HepG2 (cell line): ENCODE data around the gene HS3ST2. TPM values are rescaled to one million over a fixed set of nuclear protein-coding genes. Genes with fewer than 3 reads are reported as not detected.

ENCODE experiments used
- ATAC-seq: fragments of 200-7000 bp; cut with Tn5 transposase; 3 replicates; pipeline ENCODE4 v1.9.1; 2020; ENCODE audit warnings: mild to moderate bottlenecking, moderate library complexity
- BruUV-seq: library from RNA; stranded (reverse); fragments of 400-500 nt; replicated peaks from 2 replicates; lab custom pipeline; 2021; lab: Mats Ljungman, UMichigan
- CTCF ChIA-PET: fragments of 300-600 bp; formaldehyde crosslinking; extraction: SDS; loops from one replicate; lab custom pipeline; 2021; ENCODE audit warnings: low total read pairs, inconsistent platforms, low intra/inter-chr PET ratio; lab: Yijun Ruan, JAX
- POLR2A ChIA-PET: fragments of 350-600 bp; sonication (Branson Sonifier 250); formaldehyde crosslinking; loops from one replicate; lab custom pipeline; 2020; ENCODE audit warnings: antibody characterized with exemption, inconsistent platforms; lab: Yijun Ruan, JAX
- DNase-seq: peaks from one replicate; pipeline ENCODE4 v3.0.0-alpha.2; 2015; ENCODE audit warnings: low spot score
- FAIRE-seq: peaks from 3 replicates; lab custom pipeline; 2011; peaks lifted over from hg19 to GRCh38; lab: Jason Lieb, UNC
- H2AFZ ChIP-seq: one replicate; pipeline ENCODE4 v1.6.1; 2011; ENCODE audit warnings: low read length, inconsistent platforms
- H3K27ac ChIP-seq: fragments of 300-600 bp; 3 replicates; pipeline ENCODE4 v1.8.0; 2011; ENCODE audit warnings: mixed run types, mild to moderate bottlenecking, mixed read lengths, low read length, inconsistent platforms; ENCODE audit not compliant: insufficient read depth; ENCODE audit errors: extremely low read length
- H3K27me3 ChIP-seq, 2 experiments: fragments of 200-600 bp in 1 of 2; 2 replicates in 1 of 2; 3 replicates in 1 of 2; pipeline versions ENCODE4 v1.6.0 to v1.8.0; 2011; ENCODE audit warnings: low read length in 2 of 2, mild to moderate bottlenecking in 2 of 2, moderate library complexity in 2 of 2, inconsistent platforms in 1 of 2; ENCODE audit not compliant: insufficient read depth in 2 of 2, control insufficient read depth in 1 of 2
- H3K36me3 ChIP-seq, 2 experiments: fragments of 200-600 bp in 1 of 2; replicated peaks in 1 of 2; 2 replicates in 1 of 2; 3 replicates in 1 of 2; pipeline versions ENCODE4 v1.5.1 to v1.8.0; 2011; ENCODE audit warnings: low read length in 2 of 2, inconsistent platforms in 1 of 2; ENCODE audit not compliant: insufficient read depth in 2 of 2, control insufficient read depth in 1 of 2
- H3K4me1 ChIP-seq: 2 replicates; pipeline ENCODE4 v1.5.1; 2012; ENCODE audit warnings: low read length, inconsistent platforms; ENCODE audit not compliant: insufficient read depth
- H3K4me2 ChIP-seq: 2 replicates; pipeline ENCODE4 v1.6.0; 2011; ENCODE audit warnings: low read depth, low read length, inconsistent platforms
- H3K4me3 ChIP-seq, 3 experiments: fragments of 200-600 bp in 1 of 3; sonication (generic), shearing (Covaris generic) in 1 of 3; replicated peaks in 1 of 3; 2 replicates each; pipeline ENCODE4 v1.5.1; 2011 to 2016; ENCODE audit warnings: low read length in 3 of 3, inconsistent platforms in 2 of 3, low read depth in 2 of 3, mild to moderate bottlenecking in 2 of 3, control low read depth in 1 of 3, mixed read lengths in 1 of 3; ENCODE audit not compliant: insufficient read depth in 1 of 3
- H3K79me2 ChIP-seq: one replicate; pipeline ENCODE4 v1.6.1; 2011; ENCODE audit warnings: low read length, inconsistent platforms; ENCODE audit not compliant: insufficient read depth
- H3K9ac ChIP-seq: 2 replicates; pipeline ENCODE4 v1.6.0; 2011; ENCODE audit warnings: mild to moderate bottlenecking, low read depth, low read length, inconsistent platforms; ENCODE audit not compliant: insufficient read depth
- H3K9me3 ChIP-seq: 2 replicates; pipeline ENCODE4 v1.5.1; 2012; ENCODE audit warnings: mild to moderate bottlenecking, low read length
- H4K20me1 ChIP-seq: 2 replicates; pipeline ENCODE4 v1.6.0; 2011; ENCODE audit warnings: inconsistent platforms, mild to moderate bottlenecking, low read length, moderate library complexity; ENCODE audit not compliant: insufficient read depth
- DNMT3B ChIP-seq: conservative IDR thresholded peaks from 2 replicates; pipeline ENCODE4 v1.6.1; 2016; ENCODE audit warnings: missing biosample characterization, control low read depth
- FOXM1 ChIP-seq: sonication (generic); formaldehyde crosslinking; IDR thresholded peaks from 2 replicates; pipeline ENCODE4 v1.5.0; 2020; ENCODE audit warnings: missing genetic modification reagents
- MAFG ChIP-seq: sonication (generic); formaldehyde crosslinking; IDR thresholded peaks from 2 replicates; pipeline ENCODE4 v1.5.1; 2020; ENCODE audit warnings: mild to moderate bottlenecking, missing genetic modification reagents
- MTA1 ChIP-seq: sonication (generic); formaldehyde crosslinking; IDR thresholded peaks from 2 replicates; pipeline ENCODE4 v1.4.0; 2020; ENCODE audit warnings: missing genetic modification reagents, mild to moderate bottlenecking, borderline replicate concordance
- MTF2 ChIP-seq: sonication (generic); formaldehyde crosslinking; IDR thresholded peaks from 2 replicates; pipeline ENCODE4 v1.5.0; 2020; ENCODE audit warnings: missing genetic modification reagents, borderline replicate concordance
- NFYB ChIP-seq: sonication (generic); formaldehyde crosslinking; IDR thresholded peaks from 2 replicates; pipeline ENCODE4 v1.4.0; 2020; ENCODE audit warnings: missing genetic modification reagents
- YY1 ChIP-seq: IDR thresholded peaks from 2 replicates; pipeline ENCODE4 v1.6.1; 2011; ENCODE audit warnings: low read length, low read depth, moderate library complexity, mild to moderate bottlenecking; ENCODE audit not compliant: insufficient read depth, insufficient replicate concordance
- ZFP62 ChIP-seq: sonication (generic); formaldehyde crosslinking; IDR thresholded peaks from 2 replicates; pipeline ENCODE4 v1.4.0; 2020; ENCODE audit warnings: missing genetic modification reagents
- ZNF441 ChIP-seq: sonication (generic); formaldehyde crosslinking; IDR thresholded peaks from 2 replicates; pipeline ENCODE4 v1.7.0; 2021; ENCODE audit warnings: missing genetic modification reagents, borderline replicate concordance
- ZNF724P ChIP-seq: sonication (generic); formaldehyde crosslinking; IDR thresholded peaks from 2 replicates; pipeline ENCODE4 v1.8.0; 2022; ENCODE audit warnings: missing genetic modification reagents, borderline replicate concordance
- WGBS: methylation state at CpG from one replicate; pipeline ENCODE4 v1.1.6; 2017; ENCODE audit warnings: low lambda C conversion rate; 5-methylcytosine and 5-hydroxymethylcytosine counted together
- in situ Hi-C: cut with HindIII; loops from 2 replicates; pipeline ENCODE4 v1.10.0; 2017; ENCODE audit warnings: low pct_unique_long_range_greater_than_20kb; ENCODE audit not compliant: extremely low pct_ligation_motif_present
- intact Hi-C: fragments of 100-400 bp; cut with micrococcal nuclease; formaldehyde crosslinking; loops from one replicate; pipeline ENCODE4 v1.10.0; 2022; ENCODE audit not compliant: unreplicated experiment
- polyA plus RNA-seq, 8 experiments: library from polyadenylated mRNA; depleted of rRNA in 3 of 8; stranded (reverse) in 7 of 8; unstranded in 1 of 8; fragments of >200 nt; fragmentation: Illumina TruSeq in 4 of 8; extraction: Trizol in 4 of 8; gene quantifications; 2 replicates each; pipeline versions ENCODE4 v1.2.1 to v1.2.3, GENCODE V29; 2011 to 2016; ENCODE audit warnings: low read depth in 4 of 8, missing spikeins in 1 of 8, mixed read lengths in 1 of 8; ENCODE audit not compliant: insufficient read depth in 1 of 8
- total RNA-seq, 5 experiments: library from RNA; depleted of rRNA; stranded (reverse); fragments of >200 nt; fragmentation: Illumina TruSeq; extraction: Trizol; gene quantifications; 2 replicates each; pipeline ENCODE4 v1.2.3, GENCODE V29; 2016; ENCODE audit warnings: low read depth in 1 of 5
- TF ChIP-seq, protein P1 (sequence below), 2 experiments: fragments of 450-650 bp in 1 of 2; sonication (generic) in 1 of 2; formaldehyde crosslinking in 1 of 2; IDR thresholded peaks; 2 replicates each; pipeline versions ENCODE4 v1.6.1 to v1.8.0; 2016 to 2022; ENCODE audit warnings: antibody characterized with exemption in 1 of 2, mild to moderate bottlenecking in 1 of 2, missing genetic modification reagents in 1 of 2

The HS3ST2 gene
- total and polyA plus RNA-seq, 2 of the 13 experiments (the other 11 are each of a cell fraction or from before 2014, with no cell fraction given), result not detected

DNA sequence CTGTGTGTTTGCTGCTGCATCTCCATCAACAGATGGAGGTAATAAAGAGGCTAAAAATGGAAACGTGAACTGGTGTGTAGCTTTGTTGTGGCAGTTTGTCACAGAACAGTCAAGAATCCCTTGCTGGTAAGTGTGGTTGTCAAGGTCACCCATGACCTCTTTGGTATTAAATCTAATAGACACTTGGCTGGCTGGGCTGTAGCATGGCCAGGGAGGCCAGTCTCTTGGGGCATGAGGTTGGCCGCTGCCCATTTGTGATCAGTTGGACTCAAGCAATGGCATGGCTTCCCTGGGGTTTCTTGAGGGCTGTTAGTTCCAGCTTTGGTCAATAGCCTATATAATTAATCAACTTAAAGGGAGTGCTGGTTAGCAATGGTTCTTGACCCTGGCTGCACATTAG lies 14.8 kb upstream of the HS3ST2 start:
- Histone ChIP-seq H3K27me3 (no peaks in the 10 kb centered on the region), H3K4me2 (no peak overlapping the region), H3K79me2 (no peaks in the 10 kb centered on the region), H3K36me3 (no peaks in the 10 kb centered on the region), H3K4me3 (no peak overlapping the region), H3K9me3 (peaks cover 10% of the 10 kb centered on the region), H3K4me1 (no peaks in the 10 kb centered on the region), H3K9ac (no peak overlapping the region), H2AFZ (no peak overlapping the region), H4K20me1 (no peaks in the 10 kb centered on the region), H3K27ac (no peak overlapping the region)
- DNase-seq (no peak), FAIRE-seq (no peak), ATAC-seq (no peak)
- POLR2A ChIA-PET, result no interaction called here
- in situ Hi-C loops, result no loop called here
- TF ChIP-seq FOXM1 (CRISPR knock-in tag) (no peak), YY1 (no peak), MAFG (CRISPR knock-in tag) (no peak), DNMT3B (no peak), ZNF724P (CRISPR knock-in tag) (no peak), MTF2 (no peak), ZNF441 (CRISPR knock-in tag) (no peak), NFYB (CRISPR knock-in tag) (no peak), MTA1 (CRISPR knock-in tag) (no peak), ZFP62 (CRISPR knock-in tag) (no peak)
- TF ChIP-seq, protein P1, sequence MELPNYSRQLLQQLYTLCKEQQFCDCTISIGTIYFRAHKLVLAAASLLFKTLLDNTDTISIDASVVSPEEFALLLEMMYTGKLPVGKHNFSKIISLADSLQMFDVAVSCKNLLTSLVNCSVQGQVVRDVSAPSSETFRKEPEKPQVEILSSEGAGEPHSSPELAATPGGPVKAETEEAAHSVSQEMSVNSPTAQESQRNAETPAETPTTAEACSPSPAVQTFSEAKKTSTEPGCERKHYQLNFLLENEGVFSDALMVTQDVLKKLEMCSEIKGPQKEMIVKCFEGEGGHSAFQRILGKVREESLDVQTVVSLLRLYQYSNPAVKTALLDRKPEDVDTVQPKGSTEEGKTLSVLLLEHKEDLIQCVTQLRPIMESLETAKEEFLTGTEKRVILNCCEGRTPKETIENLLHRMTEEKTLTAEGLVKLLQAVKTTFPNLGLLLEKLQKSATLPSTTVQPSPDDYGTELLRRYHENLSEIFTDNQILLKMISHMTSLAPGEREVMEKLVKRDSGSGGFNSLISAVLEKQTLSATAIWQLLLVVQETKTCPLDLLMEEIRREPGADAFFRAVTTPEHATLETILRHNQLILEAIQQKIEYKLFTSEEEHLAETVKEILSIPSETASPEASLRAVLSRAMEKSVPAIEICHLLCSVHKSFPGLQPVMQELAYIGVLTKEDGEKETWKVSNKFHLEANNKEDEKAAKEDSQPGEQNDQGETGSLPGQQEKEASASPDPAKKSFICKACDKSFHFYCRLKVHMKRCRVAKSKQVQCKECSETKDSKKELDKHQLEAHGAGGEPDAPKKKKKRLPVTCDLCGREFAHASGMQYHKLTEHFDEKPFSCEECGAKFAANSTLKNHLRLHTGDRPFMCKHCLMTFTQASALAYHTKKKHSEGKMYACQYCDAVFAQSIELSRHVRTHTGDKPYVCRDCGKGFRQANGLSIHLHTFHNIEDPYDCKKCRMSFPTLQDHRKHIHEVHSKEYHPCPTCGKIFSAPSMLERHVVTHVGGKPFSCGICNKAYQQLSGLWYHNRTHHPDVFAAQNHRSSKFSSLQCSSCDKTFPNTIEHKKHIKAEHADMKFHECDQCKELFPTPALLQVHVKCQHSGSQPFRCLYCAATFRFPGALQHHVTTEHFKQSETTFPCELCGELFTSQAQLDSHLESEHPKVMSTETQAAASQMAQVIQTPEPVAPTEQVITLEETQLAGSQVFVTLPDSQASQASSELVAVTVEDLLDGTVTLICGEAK (IDR thresholded peaks at IDR 0.05), result no peak
- TF ChIP-seq, protein P1 (CRISPR knock-in tag; IDR thresholded peaks at IDR 0.05), result no peak
- BruUV-seq, result no TSS peak
- intact Hi-C loops, result no loop called here
- 0% methylated on average over 2 of the region's 2 CpGs for WGBS
- CTCF ChIA-PET, result no interaction called here
